Measurements from ENCODE around the gene VCAN. TPM values are rescaled to one million over a fixed set of nuclear protein-coding genes. Genes with fewer than 3 reads are reported as not detected.
A peak's percentile ranks its signal among the peaks of the same experiment; 100 is the strongest.

VCAN gene
- 155 TPM for polyA plus RNA-seq (2012; ENCODE audit: insufficient read length, low read depth)

GRCh38 chr5:83471405-83472212 lies at the start of gene VCAN:
Gene VCAN (plus strand): TSS chr5:83471744. CDS start chr5:83483519, 11,775 bp downstream.
- peak; percentile 98 for TF ChIP-seq POLR2AphosphoS5 (IDR thresholded peaks at IDR 0.05; ENCODE audit: low read depth, low read length)
- no peak for TF ChIP-seq SIN3A (IDR thresholded peaks at IDR 0.05; ENCODE audit: borderline replicate concordance, insufficient read depth, low read length)
- TF ChIP-seq TAF1 (IDR thresholded peaks at IDR 0.05; ENCODE audit: borderline replicate concordance, insufficient read depth, low read length): peak; percentile 92

- TF ChIP-seq SIN3A (IDR thresholded peaks at IDR 0.05; ENCODE audit: borderline replicate concordance, insufficient read depth, low read length) (no peak), FOXP2 (optimal IDR thresholded peaks at IDR 0.05; ENCODE audit: borderline replicate concordance, extremely low read depth, extremely low read length, insufficient read depth) (no peak), REST (IDR thresholded peaks at IDR 0.05; ENCODE audit: insufficient read depth in 1 of 2, low read depth in 2 of 2, low read length in 2 of 2) (no peak), TAF1 (IDR thresholded peaks at IDR 0.05; ENCODE audit: borderline replicate concordance, insufficient read depth, low read length) (no peak), POLR2AphosphoS5 (IDR thresholded peaks at IDR 0.05; ENCODE audit: low read depth, low read length) (no peak)
Measured at GRCh38 chr5:83422284-83422683, 49.3 kb upstream of the VCAN start.

GRCh38 chr5:83426855-83427254 lies 44.7 kb upstream of the VCAN start:
- no peak for TF ChIP-seq REST (IDR thresholded peaks at IDR 0.05; ENCODE audit: insufficient read depth in 1 of 2, low read depth in 2 of 2, low read length in 2 of 2)
- TF ChIP-seq TAF1 (IDR thresholded peaks at IDR 0.05; ENCODE audit: borderline replicate concordance, insufficient read depth, low read length): no peak
- no peak for TF ChIP-seq SIN3A (IDR thresholded peaks at IDR 0.05; ENCODE audit: borderline replicate concordance, insufficient read depth, low read length)
- no peak for TF ChIP-seq POLR2AphosphoS5 (IDR thresholded peaks at IDR 0.05; ENCODE audit: low read depth, low read length)

- TF ChIP-seq FOXP2 (optimal IDR thresholded peaks at IDR 0.05; ENCODE audit: borderline replicate concordance, extremely low read depth, extremely low read length, insufficient read depth) (no peak), TAF1 (IDR thresholded peaks at IDR 0.05; ENCODE audit: borderline replicate concordance, insufficient read depth, low read length) (no peak)
Measured at GRCh38 chr5:83428126-83428525, 43.4 kb upstream of the VCAN start.

- TF ChIP-seq POLR2AphosphoS5 (IDR thresholded peaks at IDR 0.05; ENCODE audit: low read depth, low read length): no peak
Measured at GRCh38 chr5:83428890-83429289, 42.7 kb upstream of the VCAN start.

- TF ChIP-seq SIN3A (IDR thresholded peaks at IDR 0.05; ENCODE audit: borderline replicate concordance, insufficient read depth, low read length): no peak
- no peak for TF ChIP-seq POLR2AphosphoS5 (IDR thresholded peaks at IDR 0.05; ENCODE audit: low read depth, low read length)
- TF ChIP-seq TAF1 (IDR thresholded peaks at IDR 0.05; ENCODE audit: borderline replicate concordance, insufficient read depth, low read length): no peak
- TF ChIP-seq REST (IDR thresholded peaks at IDR 0.05; ENCODE audit: insufficient read depth in 1 of 2, low read depth in 2 of 2, low read length in 2 of 2): no peak
- no peak for TF ChIP-seq FOXP2 (optimal IDR thresholded peaks at IDR 0.05; ENCODE audit: borderline replicate concordance, extremely low read depth, extremely low read length, insufficient read depth)
Measured at GRCh38 chr5:83430130-83431010, 41.2 kb upstream of the VCAN start.
